ENCODE data around the gene SCFD2. TPM values are rescaled to one million over a fixed set of nuclear protein-coding genes. Genes with fewer than 3 reads are reported as not detected.
"Not testable (repeated sequence)": the region's sequence is repeated elsewhere in the genome, so short reads cannot be mapped to it uniquely, and the experiment has no call there.

Gene SCFD2
- total RNA-seq, 1 donor from 2014 or later, result 7.5 TPM

GRCh38 chr4:53274609-53275268 lies 91.1 kb downstream of the SCFD2 start:
- DNase-seq (no peak), ATAC-seq (no peak)
- intact Hi-C loops (cut with micrococcal nuclease), result no loop called here

GRCh38 chr4:53273726-53274125 lies 92.1 kb downstream of the SCFD2 start:
- no peak for ATAC-seq
- intact Hi-C loops (cut with micrococcal nuclease), result no loop called here
- DNase-seq, result no peak

- DNase-seq, result no peak
- ATAC-seq, result no peak
- intact Hi-C loops (cut with micrococcal nuclease), result no loop called here
Observed at GRCh38 chr4:53267026-53267425, 98.8 kb downstream of the SCFD2 start.

GRCh38 chr4:53255986-53256385 lies 109.9 kb downstream of the SCFD2 start:
- intact Hi-C loops (cut with micrococcal nuclease); DNase-seq; ATAC-seq: not testable (repeated sequence)

- DNase-seq (no peak), ATAC-seq (no peak)
- intact Hi-C loops (cut with micrococcal nuclease), result no loop called here
Observed at GRCh38 chr4:53240573-53240972, 125.3 kb downstream of the SCFD2 start.

- intact Hi-C loops (cut with micrococcal nuclease); ATAC-seq; DNase-seq: not testable (repeated sequence)
Observed at GRCh38 chr4:53238352-53238751, 127.5 kb downstream of the SCFD2 start.

GRCh38 chr4:53237811-53238210 lies 128.1 kb downstream of the SCFD2 start:
- intact Hi-C loops (cut with micrococcal nuclease); DNase-seq; ATAC-seq: not testable (repeated sequence)

- ATAC-seq; intact Hi-C loops (cut with micrococcal nuclease); DNase-seq: not testable (repeated sequence)
Observed at GRCh38 chr4:53236624-53237023, 129.2 kb downstream of the SCFD2 start.

GRCh38 chr4:53235547-53235946 lies 130.3 kb downstream of the SCFD2 start:
- no peak for ATAC-seq
- no peak for DNase-seq
- intact Hi-C loops (cut with micrococcal nuclease), result no loop called here

GRCh38 chr4:53234669-53235068 lies 131.2 kb downstream of the SCFD2 start:
- ATAC-seq (no peak), DNase-seq (no peak)
- intact Hi-C loops (cut with micrococcal nuclease), result no loop called here

GRCh38 chr4:53234111-53234510 lies 131.8 kb downstream of the SCFD2 start:
- no peak for DNase-seq
- intact Hi-C loops (cut with micrococcal nuclease), result no loop called here
- ATAC-seq, result no peak

- intact Hi-C loops (cut with micrococcal nuclease), result no loop called here
- DNase-seq (no peak), ATAC-seq (no peak)
Observed at GRCh38 chr4:53233114-53233795, 132.6 kb downstream of the SCFD2 start.

- intact Hi-C loops (cut with micrococcal nuclease), result no loop called here
- no peak for DNase-seq
- ATAC-seq, result no peak
Observed at GRCh38 chr4:53232371-53232770, 133.5 kb downstream of the SCFD2 start.

GRCh38 chr4:53228036-53228435 lies 137.8 kb downstream of the SCFD2 start:
- intact Hi-C loops (cut with micrococcal nuclease), result no loop called here
- no peak for DNase-seq
- ATAC-seq, result no peak

GRCh38 chr4:53227451-53227850 lies 138.4 kb downstream of the SCFD2 start:
- no peak for DNase-seq
- intact Hi-C loops (cut with micrococcal nuclease), result no loop called here

GRCh38 chr4:53221832-53222480 lies 143.9 kb downstream of the SCFD2 start:
- DNase-seq (no peak), ATAC-seq (no peak)
- intact Hi-C loops (cut with micrococcal nuclease), result no loop called here

More at GRCh38 chr4:53227451-53227850, 138.4 kb downstream of the SCFD2 start:
- ATAC-seq, result no peak

- intact Hi-C loops (cut with micrococcal nuclease); DNase-seq; ATAC-seq: not testable (repeated sequence)
Observed at GRCh38 chr4:53219148-53219547, 146.7 kb downstream of the SCFD2 start.

- DNase-seq, result no peak
- ATAC-seq, result no peak
- intact Hi-C loops (cut with micrococcal nuclease), result no loop called here
Observed at GRCh38 chr4:53208753-53209152, 157.1 kb downstream of the SCFD2 start.

- intact Hi-C loops (cut with micrococcal nuclease), result no loop called here
- DNase-seq (no peak), ATAC-seq (no peak)
Observed at GRCh38 chr4:53205970-53206369, 159.9 kb downstream of the SCFD2 start.

GRCh38 chr4:53199356-53199755 lies 166.5 kb downstream of the SCFD2 start:
- ATAC-seq (no peak), DNase-seq (no peak)
- intact Hi-C loops (cut with micrococcal nuclease), result loop anchor here (10.0 kb wide), 2 partner anchors 185 to 1015 kb away; no protein-coding TSS in a partner anchor
